AG04450 (cell line): ENCODE data around the gene MAGEA6. TPM values are rescaled to one million over a fixed set of nuclear protein-coding genes. Genes with fewer than 3 reads are reported as not detected.
"Not testable (repeated sequence)": the region's sequence is repeated elsewhere in the genome, so short reads cannot be mapped to it uniquely, and the experiment has no call there.

ENCODE experiments used
- CTCF ChIA-PET: fragments of 300-600, 350-600 bp; formaldehyde crosslinking; extraction: SDS; loops from one replicate; lab custom pipeline; 2022; ENCODE audit warnings: antibody characterized with exemption, inconsistent platforms; lab: Charles Lee
- POLR2A ChIA-PET: fragments of 350-600 bp; formaldehyde crosslinking; extraction: SDS; loops from one replicate; lab custom pipeline; 2021; ENCODE audit warnings: antibody characterized with exemption, inconsistent platforms; lab: Yijun Ruan, JAX
- DNase-seq: peaks from one replicate; pipeline ENCODE4 v3.0.0-alpha.2; 2011; ENCODE audit warnings: low read depth, low spot score
- H3K27ac ChIP-seq: one replicate; pipeline ENCODE4 v1.5.1; 2012; ENCODE audit warnings: low read depth, low read length, control low read depth
- H3K27me3 ChIP-seq: one replicate; pipeline ENCODE4 v1.6.0; 2012; ENCODE audit warnings: low read length; ENCODE audit not compliant: control insufficient read depth, insufficient read depth
- H3K4me3 ChIP-seq: 2 replicates; pipeline ENCODE4 v1.5.1; 2011; ENCODE audit warnings: mild to moderate bottlenecking, low read depth, low read length, control low read depth
- H3K9me3 ChIP-seq: 2 replicates; pipeline ENCODE4 v1.5.1; 2012; ENCODE audit warnings: low read length; ENCODE audit not compliant: control insufficient read depth, insufficient read depth
- polyA plus RNA-seq: library from polyadenylated mRNA; depleted of rRNA; stranded (reverse); fragments of >200 nt; gene quantifications from 2 replicates; pipeline ENCODE4 v1.2.3, GENCODE V29; 2011
- TF ChIP-seq, protein P1 (sequence below): IDR thresholded peaks from 2 replicates; pipeline ENCODE4 v1.5.1; 2011; ENCODE audit warnings: low read depth, low read length, control low read depth, inconsistent platforms

MAGEA6 gene
- polyA plus RNA-seq, 1 experiment = not detected

GRCh38 chrX:152754871-152755270, 14.6 kb downstream of the MAGEA6 start:
- H3K27me3 ChIP-seq, DNase-seq, H3K27ac ChIP-seq, H3K4me3 ChIP-seq, H3K9me3 ChIP-seq, POLR2A ChIA-PET, CTCF ChIA-PET: not testable (repeated sequence)

- H3K27ac ChIP-seq, POLR2A ChIA-PET, H3K27me3 ChIP-seq, CTCF ChIA-PET, H3K9me3 ChIP-seq, H3K4me3 ChIP-seq, DNase-seq: not testable (repeated sequence)
Measured at GRCh38 chrX:152753686-152754650, 15.5 kb downstream of the MAGEA6 start, which contains the start of gene MAGEA2. Gene MAGEA2 (minus strand): TSS chrX:152753842. CDS start chrX:152751363, 2,479 bp downstream.

- TF ChIP-seq, protein P1, sequence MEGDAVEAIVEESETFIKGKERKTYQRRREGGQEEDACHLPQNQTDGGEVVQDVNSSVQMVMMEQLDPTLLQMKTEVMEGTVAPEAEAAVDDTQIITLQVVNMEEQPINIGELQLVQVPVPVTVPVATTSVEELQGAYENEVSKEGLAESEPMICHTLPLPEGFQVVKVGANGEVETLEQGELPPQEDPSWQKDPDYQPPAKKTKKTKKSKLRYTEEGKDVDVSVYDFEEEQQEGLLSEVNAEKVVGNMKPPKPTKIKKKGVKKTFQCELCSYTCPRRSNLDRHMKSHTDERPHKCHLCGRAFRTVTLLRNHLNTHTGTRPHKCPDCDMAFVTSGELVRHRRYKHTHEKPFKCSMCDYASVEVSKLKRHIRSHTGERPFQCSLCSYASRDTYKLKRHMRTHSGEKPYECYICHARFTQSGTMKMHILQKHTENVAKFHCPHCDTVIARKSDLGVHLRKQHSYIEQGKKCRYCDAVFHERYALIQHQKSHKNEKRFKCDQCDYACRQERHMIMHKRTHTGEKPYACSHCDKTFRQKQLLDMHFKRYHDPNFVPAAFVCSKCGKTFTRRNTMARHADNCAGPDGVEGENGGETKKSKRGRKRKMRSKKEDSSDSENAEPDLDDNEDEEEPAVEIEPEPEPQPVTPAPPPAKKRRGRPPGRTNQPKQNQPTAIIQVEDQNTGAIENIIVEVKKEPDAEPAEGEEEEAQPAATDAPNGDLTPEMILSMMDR = no peak
- ChIA-PET POLR2A (no interaction called here), CTCF (no interaction called here)
- Histone ChIP-seq H3K4me3 (no peak overlapping the region), H3K9me3 (no peaks in the 10 kb centered on the region), H3K27me3 (no peaks in the 10 kb centered on the region), H3K27ac (no peak overlapping the region)
- DNase-seq = no peak
Measured at GRCh38 chrX:152738560-152738959, 30.9 kb downstream of the MAGEA6 start.

DNA sequence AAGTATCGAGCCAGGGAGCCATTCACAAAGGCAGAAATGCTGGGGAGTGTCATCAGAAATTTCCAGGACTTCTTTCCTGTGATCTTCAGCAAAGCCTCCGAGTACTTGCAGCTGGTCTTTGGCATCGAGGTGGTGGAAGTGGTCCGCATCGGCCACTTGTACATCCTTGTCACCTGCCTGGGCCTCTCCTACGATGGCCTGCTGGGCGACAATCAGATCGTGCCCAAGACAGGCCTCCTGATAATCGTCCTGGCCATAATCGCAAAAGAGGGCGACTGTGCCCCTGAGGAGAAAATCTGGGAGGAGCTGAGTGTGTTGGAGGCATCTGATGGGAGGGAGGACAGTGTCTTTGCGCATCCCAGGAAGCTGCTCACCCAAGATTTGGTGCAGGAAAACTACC, 33.0 kb downstream of the MAGEA6 start:
- H3K9me3 ChIP-seq, H3K27me3 ChIP-seq, POLR2A ChIA-PET, H3K27ac ChIP-seq, DNase-seq, CTCF ChIA-PET, H3K4me3 ChIP-seq: not testable (repeated sequence)

DNA sequence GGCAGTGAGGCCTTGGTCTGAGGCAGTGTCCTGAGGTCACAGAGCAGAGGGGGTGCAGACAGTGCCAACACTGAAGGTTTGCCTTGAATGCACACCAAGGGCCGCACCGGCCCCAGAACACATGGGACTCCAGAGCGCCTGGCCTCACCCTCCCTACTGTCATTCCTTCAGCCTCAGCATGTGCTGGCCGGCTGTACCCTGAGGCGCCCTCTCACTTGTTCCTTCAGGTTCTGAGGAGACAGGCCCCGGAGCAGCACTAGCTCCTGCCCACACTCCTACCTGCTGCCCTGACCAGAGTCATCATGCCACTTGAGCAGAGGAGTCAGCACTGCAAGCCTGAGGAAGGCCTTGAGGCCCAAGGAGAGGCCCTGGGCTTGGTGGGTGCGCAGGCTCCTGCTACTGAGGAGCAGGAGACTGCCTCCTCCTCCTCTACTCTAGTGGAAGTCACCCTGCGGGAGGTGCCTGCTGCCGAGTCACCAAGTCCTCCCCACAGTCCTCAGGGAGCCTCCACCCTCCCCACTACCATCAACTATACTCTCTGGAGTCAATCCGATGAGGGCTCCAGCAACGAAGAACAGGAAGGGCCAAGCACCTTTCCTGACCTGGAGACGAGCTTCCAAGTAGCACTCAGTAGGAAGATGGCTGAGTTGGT, 33.5 kb downstream of the MAGEA6 start:
- Histone ChIP-seq H3K27ac (no peak overlapping the region), H3K27me3 (no peaks in the 10 kb centered on the region), H3K9me3 (no peaks in the 10 kb centered on the region), H3K4me3 (no peak overlapping the region)
- TF ChIP-seq, protein P1 = no peak
- ChIA-PET POLR2A (no interaction called here), CTCF (no interaction called here)
- no peak for DNase-seq

- H3K9me3 ChIP-seq = no peaks in the 10 kb centered on the region
- TF ChIP-seq, protein P1 = no peak
- ChIA-PET POLR2A (no interaction called here), CTCF (no interaction called here)
- H3K4me3 ChIP-seq = no peak overlapping the region
- H3K27ac ChIP-seq = no peak overlapping the region
- no peaks in the 10 kb centered on the region for H3K27me3 ChIP-seq
- DNase-seq = no peak
Measured at GRCh38 chrX:152735101-152735500, 34.4 kb downstream of the MAGEA6 start.

DNA sequence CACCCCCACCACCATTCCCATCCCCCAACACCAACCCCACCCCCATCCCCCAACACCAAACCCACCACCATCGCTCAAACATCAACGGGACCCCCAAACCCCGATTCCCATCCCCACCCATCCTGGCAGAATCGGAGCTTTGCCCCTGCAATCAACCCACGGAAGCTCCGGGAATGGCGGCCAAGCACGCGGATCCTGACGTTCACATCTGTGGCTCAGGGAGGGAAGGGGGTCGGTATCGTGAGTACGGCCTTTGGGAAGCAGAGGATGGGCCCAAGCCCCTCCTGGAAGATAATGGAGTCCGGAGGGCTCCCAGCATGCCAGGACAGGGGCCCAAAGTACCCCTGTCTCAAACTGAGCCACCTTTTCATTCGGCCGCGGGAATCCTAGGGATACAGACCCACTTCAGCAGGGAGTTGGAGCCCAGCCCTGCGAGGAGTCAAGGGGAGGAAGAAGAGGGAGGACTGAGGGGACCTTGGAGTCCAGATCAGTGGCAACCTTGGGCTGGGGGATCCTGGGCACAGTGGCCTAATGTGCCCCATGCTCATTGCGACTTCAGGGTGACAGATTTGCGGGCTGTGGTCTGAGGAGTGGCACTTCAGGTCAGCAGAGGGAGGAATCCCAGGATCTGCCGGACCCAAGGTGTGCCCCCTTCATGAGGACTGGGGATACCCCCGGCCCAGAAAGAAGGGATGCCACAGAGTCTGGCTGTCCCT, 35.2 kb downstream of the MAGEA6 start:
- POLR2A ChIA-PET, H3K4me3 ChIP-seq, CTCF ChIA-PET, DNase-seq, H3K27me3 ChIP-seq, H3K27ac ChIP-seq, H3K9me3 ChIP-seq: not testable (repeated sequence)
